GM23338 (cell line): ENCODE data around the gene TMA7B. TPM values are rescaled to one million over a fixed set of nuclear protein-coding genes. Genes with fewer than 3 reads are reported as not detected.

Experiments used
- ATAC-seq: fragments of 200-7000 bp; cut with Tn5 transposase; 3 replicates; pipeline ENCODE4 v1.9.1; 2020
- DNase-seq: peaks from one replicate; pipeline ENCODE4 v3.0.0-alpha.2; 2015; ENCODE audit warnings: low spot score
- H2AFZ ChIP-seq: fragments of 200-600 bp; sonication (generic); 2 replicates; pipeline ENCODE4 v1.8.0; 2016; ENCODE audit warnings: antibody characterized with exemption, mild to moderate bottlenecking, moderate library complexity
- H3F3A ChIP-seq: fragments of 200-600 bp; sonication (generic); replicated peaks from 2 replicates; pipeline ENCODE4 v1.8.0; 2017; ENCODE audit warnings: antibody characterized with exemption, mixed run types, low read depth
- H3K27ac ChIP-seq: fragments of 200-600 bp; sonication (generic); 2 replicates; pipeline ENCODE4 v1.6.1; 2016; ENCODE audit warnings: low read depth
- H3K27me3 ChIP-seq: fragments of 200-600 bp; sonication (generic); 2 replicates; pipeline ENCODE4 v1.8.0; 2016; ENCODE audit warnings: mild to moderate bottlenecking, mixed run types, moderate library complexity; ENCODE audit not compliant: insufficient read depth
- H3K36me3 ChIP-seq: fragments of 200-600 bp; sonication (generic); 2 replicates; pipeline ENCODE4 v1.8.0; 2016; ENCODE audit warnings: mild to moderate bottlenecking; ENCODE audit not compliant: insufficient read depth
- H3K4me1 ChIP-seq: fragments of 200-600 bp; sonication (generic); 2 replicates; pipeline ENCODE4 v1.8.0; 2016; ENCODE audit warnings: mild to moderate bottlenecking, moderate library complexity; ENCODE audit not compliant: insufficient read depth
- H3K4me2 ChIP-seq: fragments of 200-600 bp; sonication (generic); 2 replicates; pipeline ENCODE4 v1.7.1; 2017; ENCODE audit warnings: mixed run types
- H3K4me3 ChIP-seq: fragments of 200-600 bp; sonication (generic); 2 replicates; pipeline ENCODE4 v1.6.1; 2016; ENCODE audit warnings: mixed run types
- H3K79me2 ChIP-seq: fragments of 200-600 bp; sonication (generic); replicated peaks from 2 replicates; pipeline ENCODE4 v1.8.0; 2017; ENCODE audit warnings: mild to moderate bottlenecking; ENCODE audit not compliant: insufficient read depth
- H3K9me2 ChIP-seq: fragments of 200-600 bp; sonication (generic); 2 replicates; pipeline ENCODE4 v1.8.0; 2017; ENCODE audit not compliant: insufficient read depth
- H4K20me1 ChIP-seq: fragments of 200-600 bp; sonication (generic); replicated peaks from 2 replicates; pipeline ENCODE4 v1.8.0; 2017; ENCODE audit warnings: mild to moderate bottlenecking; ENCODE audit not compliant: insufficient read depth
- H3K27ac Mint-ChIP-seq: 2 replicates; pipeline ENCODE4 v1.8.0; 2020; ENCODE audit warnings: inconsistent platforms, mild to moderate bottlenecking, moderate library complexity, mixed read lengths
- H3K27me3 Mint-ChIP-seq: 3 replicates; pipeline ENCODE4 v1.8.0; 2022; ENCODE audit warnings: low read depth, mild to moderate bottlenecking, moderate library complexity, mixed read lengths, inconsistent platforms; ENCODE audit not compliant: insufficient read depth, poor library complexity
- H3K36me3 Mint-ChIP-seq: 3 replicates; pipeline ENCODE4 v1.8.0; 2021; ENCODE audit warnings: low read depth, mild to moderate bottlenecking, inconsistent platforms, moderate library complexity, mixed read lengths
- H3K4me1 Mint-ChIP-seq: 3 replicates; pipeline ENCODE4 v1.8.0; 2020; ENCODE audit warnings: mild to moderate bottlenecking, inconsistent platforms, mixed read lengths
- H3K4me3 Mint-ChIP-seq: 3 replicates; pipeline ENCODE4 v1.8.0; 2021; ENCODE audit warnings: moderate library complexity, mild to moderate bottlenecking, inconsistent platforms, mixed read lengths
- H3K9me3 Mint-ChIP-seq: 3 replicates; pipeline ENCODE4 v1.8.0; 2020; ENCODE audit warnings: moderate library complexity, mild to moderate bottlenecking, inconsistent platforms, mixed read lengths
- EZH2 ChIP-seq: fragments of 200-600 bp; sonication (generic); IDR thresholded peaks from one replicate; pipeline ENCODE4 v1.8.0; 2017; ENCODE audit warnings: antibody characterized with exemption, mild to moderate bottlenecking, low read depth; ENCODE audit not compliant: unreplicated experiment
- NANOG ChIP-seq: IDR thresholded peaks from 2 replicates; pipeline ENCODE4 v1.6.1; 2016; ENCODE audit warnings: antibody characterized with exemption, borderline replicate concordance
- POLR2AphosphoS5 ChIP-seq: IDR thresholded peaks from 2 replicates; pipeline ENCODE4 v1.6.1; 2016; ENCODE audit warnings: antibody characterized with exemption, low read depth
- STAT1 ChIP-seq: IDR thresholded peaks from one replicate; pipeline ENCODE4 v1.6.1; 2016; ENCODE audit warnings: antibody characterized with exemption; ENCODE audit not compliant: unreplicated experiment
- ZNF331 ChIP-seq: fragments of 250-450 bp; sonication (Bioruptor Pico); IDR thresholded peaks from 2 replicates; pipeline ENCODE4 v1.5.0; 2020; ENCODE audit warnings: low read depth, mild to moderate bottlenecking, moderate library complexity
- ZNF462 ChIP-seq: fragments of 250-450 bp; sonication (Bioruptor Pico); IDR thresholded peaks from 2 replicates; pipeline ENCODE4 v1.5.0; 2020; ENCODE audit warnings: mild to moderate bottlenecking, moderate library complexity
- polyA plus RNA-seq: library from polyadenylated mRNA; unstranded; fragments of >200 nt; fragmentation: Nextera tagmentation; extraction: Ambion mirVana; gene quantifications from 2 replicates; pipeline ENCODE4 v1.2.1, GENCODE V29; 2016
- total RNA-seq: library from RNA; depleted of rRNA; stranded (reverse); fragments of >200 nt; shearing (Covaris generic); gene quantifications from 2 replicates; pipeline ENCODE4 v1.2.3, GENCODE V29; 2014
- TF ChIP-seq, protein P1 (sequence below): IDR thresholded peaks from 2 replicates; pipeline ENCODE4 v1.6.1; 2016; ENCODE audit warnings: antibody characterized with exemption
- TF ChIP-seq, protein P2 (sequence below), 2 experiments: fragments of 200-600 bp in 1 of 2; sonication (generic) in 1 of 2; conservative IDR thresholded peaks; 2 replicates each; pipeline versions ENCODE4 v1.5.1 to v1.6.1; 2016 to 2017; ENCODE audit warnings: antibody characterized with exemption in 2 of 2, low read depth in 2 of 2, mild to moderate bottlenecking in 2 of 2, moderate library complexity in 1 of 2

Gene TMA7B
- total and polyA plus RNA-seq, 2 experiments from 2014 or later: not detected

DNA sequence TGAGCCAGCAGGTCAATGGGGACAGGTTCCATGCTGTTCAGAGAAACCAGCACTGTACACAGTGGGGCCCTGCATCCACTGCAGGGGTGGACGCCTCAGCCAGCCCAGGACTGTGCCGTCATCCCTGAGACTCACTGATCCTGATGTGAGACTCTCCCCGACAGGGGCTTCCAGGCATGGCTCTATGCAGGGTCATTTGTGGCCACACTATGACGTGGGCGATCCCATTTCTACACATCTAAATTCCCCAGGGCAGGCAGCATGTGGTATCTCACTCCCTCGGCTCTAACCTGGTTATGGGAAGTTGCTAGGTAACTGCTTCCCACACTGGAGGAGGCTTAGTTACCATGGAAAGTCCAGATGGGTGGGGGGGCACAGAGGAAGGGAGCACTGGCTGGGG, 20.4 kb downstream of the TMA7B start (continued):
- TF ChIP-seq ZNF462 (CRISPR knock-in tag) (no peak), EZH2 (no peak), POLR2AphosphoS5 (no peak)

DNA sequence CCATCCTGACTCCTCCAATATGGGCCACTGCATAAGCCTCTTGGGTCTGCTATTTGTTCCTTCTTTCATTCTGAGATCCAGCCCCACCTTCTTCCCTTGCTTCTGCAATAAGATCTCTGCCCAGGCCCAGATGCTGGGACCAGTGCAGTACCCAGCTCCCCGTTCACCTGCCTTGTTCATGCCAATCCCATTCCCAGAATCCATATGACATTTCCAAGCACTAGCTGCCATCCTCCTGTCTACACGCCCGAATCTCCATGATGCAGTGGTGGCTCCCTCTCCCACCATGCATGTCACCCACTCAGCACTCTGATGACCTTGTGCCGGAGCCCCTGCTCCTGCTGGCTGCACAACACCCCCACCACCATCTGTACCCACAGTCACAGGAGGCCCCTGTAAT, 23.1 kb downstream of the TMA7B start:
- Histone ChIP-seq H3K9me2 (no peaks in the 10 kb centered on the region), H4K20me1 (no peaks in the 10 kb centered on the region), H3K4me1 (no peaks in the 10 kb centered on the region), H3K4me2 (no peak overlapping the region), H2AFZ (no peak overlapping the region), H3K27ac (no peak overlapping the region), H3K79me2 (no peaks in the 10 kb centered on the region), H3K27me3 (no peaks in the 10 kb centered on the region), H3F3A (no peaks in the 10 kb centered on the region), H3K4me3 (no peak overlapping the region), H3K36me3 (no peaks in the 10 kb centered on the region)
- no peaks in the 10 kb centered on the region for H3K4me1 Mint-ChIP-seq
- no peak overlapping the region for H3K4me3 Mint-ChIP-seq
- no peaks in the 10 kb centered on the region for H3K9me3 Mint-ChIP-seq
- H3K36me3 Mint-ChIP-seq: no peaks in the 10 kb centered on the region
- H3K27ac Mint-ChIP-seq: no peak overlapping the region
- ATAC-seq: no peak
- TF ChIP-seq NANOG (no peak), STAT1 (no peak), ZNF331 (CRISPR knock-in tag) (no peak)
- TF ChIP-seq, protein P1, sequence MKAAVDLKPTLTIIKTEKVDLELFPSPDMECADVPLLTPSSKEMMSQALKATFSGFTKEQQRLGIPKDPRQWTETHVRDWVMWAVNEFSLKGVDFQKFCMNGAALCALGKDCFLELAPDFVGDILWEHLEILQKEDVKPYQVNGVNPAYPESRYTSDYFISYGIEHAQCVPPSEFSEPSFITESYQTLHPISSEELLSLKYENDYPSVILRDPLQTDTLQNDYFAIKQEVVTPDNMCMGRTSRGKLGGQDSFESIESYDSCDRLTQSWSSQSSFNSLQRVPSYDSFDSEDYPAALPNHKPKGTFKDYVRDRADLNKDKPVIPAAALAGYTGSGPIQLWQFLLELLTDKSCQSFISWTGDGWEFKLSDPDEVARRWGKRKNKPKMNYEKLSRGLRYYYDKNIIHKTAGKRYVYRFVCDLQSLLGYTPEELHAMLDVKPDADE: no peak
- TF ChIP-seq, protein P2, sequence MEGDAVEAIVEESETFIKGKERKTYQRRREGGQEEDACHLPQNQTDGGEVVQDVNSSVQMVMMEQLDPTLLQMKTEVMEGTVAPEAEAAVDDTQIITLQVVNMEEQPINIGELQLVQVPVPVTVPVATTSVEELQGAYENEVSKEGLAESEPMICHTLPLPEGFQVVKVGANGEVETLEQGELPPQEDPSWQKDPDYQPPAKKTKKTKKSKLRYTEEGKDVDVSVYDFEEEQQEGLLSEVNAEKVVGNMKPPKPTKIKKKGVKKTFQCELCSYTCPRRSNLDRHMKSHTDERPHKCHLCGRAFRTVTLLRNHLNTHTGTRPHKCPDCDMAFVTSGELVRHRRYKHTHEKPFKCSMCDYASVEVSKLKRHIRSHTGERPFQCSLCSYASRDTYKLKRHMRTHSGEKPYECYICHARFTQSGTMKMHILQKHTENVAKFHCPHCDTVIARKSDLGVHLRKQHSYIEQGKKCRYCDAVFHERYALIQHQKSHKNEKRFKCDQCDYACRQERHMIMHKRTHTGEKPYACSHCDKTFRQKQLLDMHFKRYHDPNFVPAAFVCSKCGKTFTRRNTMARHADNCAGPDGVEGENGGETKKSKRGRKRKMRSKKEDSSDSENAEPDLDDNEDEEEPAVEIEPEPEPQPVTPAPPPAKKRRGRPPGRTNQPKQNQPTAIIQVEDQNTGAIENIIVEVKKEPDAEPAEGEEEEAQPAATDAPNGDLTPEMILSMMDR (conservative IDR thresholded peaks at IDR 0.05; ENCODE audit: low read depth in 2 of 2): no peak
- peaks cover 8% of the 10 kb centered on the region for H3K27me3 Mint-ChIP-seq
- no peak for DNase-seq
